HUES6 (cell line): ENCODE results near the gene PMEPA1.

Experiments used
- H3K27ac ChIP-seq: 2 replicates; pipeline ENCODE4 v1.7.0; 2013; ENCODE audit warnings: low read depth, mild to moderate bottlenecking, low read length, inconsistent platforms
- H3K27me3 ChIP-seq: 2 replicates; pipeline ENCODE4 v1.6.1; 2013; ENCODE audit warnings: low read length; ENCODE audit not compliant: control insufficient read depth, insufficient read depth
- H3K36me3 ChIP-seq: 2 replicates; pipeline ENCODE4 v1.6.1; 2013; ENCODE audit warnings: low read length; ENCODE audit not compliant: control insufficient read depth, insufficient read depth
- H3K4me1 ChIP-seq: 2 replicates; pipeline ENCODE4 v1.6.1; 2013; ENCODE audit warnings: low read length; ENCODE audit not compliant: control insufficient read depth, insufficient read depth
- H3K4me3 ChIP-seq: 2 replicates; pipeline ENCODE4 v1.5.1; 2013; ENCODE audit warnings: low read depth, low read length
- H3K9ac ChIP-seq: one replicate; pipeline ENCODE4 v1.6.1; 2013; ENCODE audit warnings: mild to moderate bottlenecking, low read length
- H3K9me3 ChIP-seq: 2 replicates; pipeline ENCODE4 v1.6.1; 2013; ENCODE audit warnings: low read depth, low read length; ENCODE audit not compliant: control insufficient read depth, insufficient read depth

PMEPA1 gene

DNA sequence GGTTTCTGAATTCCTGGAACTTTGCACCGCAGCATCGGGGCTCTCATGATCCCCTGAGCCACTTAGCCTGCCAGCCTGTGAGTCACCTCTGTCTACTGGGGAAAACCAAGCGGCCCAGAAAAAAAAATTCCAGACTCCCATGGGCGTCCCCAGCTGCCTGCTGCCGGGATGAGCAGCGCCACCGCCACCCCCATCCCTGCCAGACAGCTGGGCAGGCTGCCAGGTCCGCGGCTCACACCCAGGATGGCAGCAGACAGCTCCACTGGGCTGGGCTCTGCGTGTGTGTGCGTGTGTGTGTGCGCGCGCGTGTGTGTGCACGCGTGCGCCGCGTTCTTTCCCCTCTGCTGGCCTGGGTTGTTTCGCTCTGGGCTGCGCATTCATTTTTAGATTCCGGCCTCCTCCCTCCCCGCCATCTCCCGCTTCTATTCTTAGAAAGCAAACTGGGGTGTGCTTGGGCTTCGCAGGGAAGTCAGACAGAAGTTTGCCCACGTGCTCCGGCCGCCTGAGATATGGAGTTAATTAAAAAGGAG, 38.9 kb upstream of the PMEPA1 start:
- peaks cover 17% of the 10 kb centered on the region; the same call in 1 of the 2 replicates for H3K4me1 ChIP-seq
- H3K27me3 ChIP-seq: no peaks in the 10 kb centered on the region
- H3K27ac ChIP-seq: no peak overlapping the region
- peaks cover 4% of the 10 kb centered on the region; the same call in 1 of the 2 replicates for H3K9me3 ChIP-seq
- no peak overlapping the region for H3K4me3 ChIP-seq
- no peak overlapping the region for H3K9ac ChIP-seq
- no peaks in the 10 kb centered on the region for H3K36me3 ChIP-seq

DNA sequence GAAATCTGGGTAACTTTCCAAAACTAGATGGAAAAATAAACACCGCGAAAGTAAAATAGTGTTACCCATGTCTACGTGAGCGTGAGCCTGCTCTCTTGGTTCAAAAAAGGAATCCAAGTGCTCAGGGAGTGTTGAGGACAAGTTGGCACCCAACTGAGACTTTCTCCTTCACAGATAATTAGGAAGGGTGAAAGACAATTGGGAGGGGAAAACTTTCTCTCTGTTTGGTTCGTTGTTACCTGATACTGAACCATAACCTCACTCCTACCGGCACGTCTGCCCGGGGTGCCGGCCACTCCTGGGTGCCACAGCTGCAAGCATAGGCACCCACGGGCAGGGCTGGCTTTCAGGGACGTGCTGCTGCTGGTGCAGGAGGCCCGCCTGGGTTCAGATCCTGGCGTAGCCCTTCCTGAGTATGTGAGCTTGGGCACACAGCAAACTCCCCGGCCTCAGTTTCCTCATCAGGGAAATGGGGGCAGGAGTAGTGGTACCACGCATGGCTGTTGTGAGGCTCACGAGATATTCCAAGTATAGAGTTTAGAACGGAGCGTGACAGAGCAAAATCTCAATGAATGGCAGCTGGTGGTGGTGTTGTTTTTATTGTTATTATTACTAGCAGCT, 38.2 kb upstream of the PMEPA1 start:
- Histone ChIP-seq H3K27ac (no peak overlapping the region), H3K4me1 (peaks cover 11% of the 10 kb centered on the region; the same call in 1 of the 2 replicates), H3K9me3 (peaks cover 4% of the 10 kb centered on the region; the same call in 1 of the 2 replicates), H3K27me3 (no peaks in the 10 kb centered on the region), H3K36me3 (no peaks in the 10 kb centered on the region), H3K4me3 (no peak overlapping the region), H3K9ac (no peak overlapping the region)

DNA sequence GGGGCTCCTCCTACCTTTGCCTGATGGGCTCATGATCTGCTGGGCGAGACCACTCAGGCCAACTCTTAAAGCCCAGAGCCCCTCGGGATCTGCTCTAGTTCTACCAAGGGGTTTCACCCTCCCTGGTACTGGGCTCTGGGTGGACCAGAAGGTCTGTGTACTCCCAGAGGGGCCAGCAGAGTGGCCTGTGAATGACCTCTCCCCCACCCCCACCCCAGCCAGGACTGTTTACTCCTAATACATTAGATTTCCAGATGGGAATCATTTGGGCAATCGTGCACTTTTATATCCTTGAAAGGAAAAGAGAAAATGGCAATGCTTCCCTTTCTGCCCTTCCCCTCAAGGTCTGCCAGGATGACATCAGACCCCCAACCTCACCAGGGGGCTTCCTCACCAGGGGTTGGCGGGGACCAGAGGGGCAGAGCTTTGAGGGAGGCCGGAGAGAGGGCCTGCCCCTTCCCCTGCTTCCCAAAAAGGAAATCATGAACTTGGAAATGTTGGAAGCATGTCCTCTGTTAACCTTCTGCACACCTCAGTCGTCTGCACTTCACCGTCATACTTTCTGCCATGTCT, 37.1 kb upstream of the PMEPA1 start:
- Histone ChIP-seq H3K4me1 (peaks cover 11% of the 10 kb centered on the region; the same call in 1 of the 2 replicates), H3K27me3 (no peaks in the 10 kb centered on the region)

DNA sequence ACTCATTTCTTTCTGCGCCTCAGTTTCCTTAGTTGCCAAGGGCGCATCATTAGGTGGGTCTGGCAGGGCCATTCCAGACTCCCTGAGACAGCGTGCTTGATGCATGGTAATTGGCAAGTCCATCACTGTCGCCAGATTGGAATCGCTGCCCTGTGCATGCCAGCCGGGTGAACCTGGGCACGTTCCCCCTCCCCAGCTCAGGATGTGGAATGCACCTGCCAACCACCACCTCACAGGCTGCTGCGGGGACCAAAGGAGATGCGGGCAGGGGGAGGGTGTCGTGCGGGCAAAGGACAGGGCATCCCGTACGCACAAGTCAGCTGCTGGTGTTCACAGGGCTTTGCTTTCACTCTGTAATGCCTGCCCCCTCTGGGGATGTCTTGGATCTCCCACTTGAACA, 36.4 kb upstream of the PMEPA1 start:
- no peak overlapping the region for H3K9ac ChIP-seq
- H3K9me3 ChIP-seq: 0 out of 2 replicates have a peak, but pooled peaks cover under 1% of the 10 kb centered on the region
- H3K4me3 ChIP-seq: no peak overlapping the region
- H3K27me3 ChIP-seq: no peaks in the 10 kb centered on the region
- H3K36me3 ChIP-seq: no peaks in the 10 kb centered on the region
- H3K4me1 ChIP-seq: peaks cover 11% of the 10 kb centered on the region; the same call in 1 of the 2 replicates
- H3K27ac ChIP-seq: no peak overlapping the region

More for the DNA sequence above, 37.1 kb upstream of the PMEPA1 start:
- no peak overlapping the region for H3K27ac ChIP-seq
- H3K4me3 ChIP-seq: no peak overlapping the region
- no peaks in the 10 kb centered on the region for H3K36me3 ChIP-seq
- no peak overlapping the region for H3K9ac ChIP-seq
- H3K9me3 ChIP-seq: peaks cover 4% of the 10 kb centered on the region; the same call in 1 of the 2 replicates

DNA sequence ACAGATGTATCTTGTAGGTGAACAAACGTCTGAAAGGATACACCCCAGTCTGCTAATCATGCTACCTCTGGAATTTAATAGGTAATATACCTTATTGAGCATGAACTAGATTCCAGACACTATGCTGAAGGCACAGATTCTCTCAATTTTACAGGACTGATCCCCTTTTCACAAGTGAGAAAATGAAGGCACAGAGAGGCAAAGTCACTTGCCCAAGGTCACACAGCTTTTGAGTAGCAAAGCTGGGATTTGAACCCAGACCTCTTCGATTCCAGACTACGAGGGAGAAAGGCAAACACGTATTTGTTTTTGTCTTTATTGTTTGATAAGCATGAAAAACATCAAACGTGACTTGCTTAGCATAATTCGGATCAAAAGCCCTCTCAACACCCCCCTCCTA, 34.4 kb upstream of the PMEPA1 start:
- H3K9me3 ChIP-seq: no peaks in the 10 kb centered on the region
- no peak overlapping the region for H3K9ac ChIP-seq
- H3K36me3 ChIP-seq: no peaks in the 10 kb centered on the region
- no peaks in the 10 kb centered on the region for H3K27me3 ChIP-seq
- H3K4me1 ChIP-seq: peaks cover 11% of the 10 kb centered on the region; the same call in 1 of the 2 replicates
- no peak overlapping the region for H3K4me3 ChIP-seq
- H3K27ac ChIP-seq: no peak overlapping the region

DNA sequence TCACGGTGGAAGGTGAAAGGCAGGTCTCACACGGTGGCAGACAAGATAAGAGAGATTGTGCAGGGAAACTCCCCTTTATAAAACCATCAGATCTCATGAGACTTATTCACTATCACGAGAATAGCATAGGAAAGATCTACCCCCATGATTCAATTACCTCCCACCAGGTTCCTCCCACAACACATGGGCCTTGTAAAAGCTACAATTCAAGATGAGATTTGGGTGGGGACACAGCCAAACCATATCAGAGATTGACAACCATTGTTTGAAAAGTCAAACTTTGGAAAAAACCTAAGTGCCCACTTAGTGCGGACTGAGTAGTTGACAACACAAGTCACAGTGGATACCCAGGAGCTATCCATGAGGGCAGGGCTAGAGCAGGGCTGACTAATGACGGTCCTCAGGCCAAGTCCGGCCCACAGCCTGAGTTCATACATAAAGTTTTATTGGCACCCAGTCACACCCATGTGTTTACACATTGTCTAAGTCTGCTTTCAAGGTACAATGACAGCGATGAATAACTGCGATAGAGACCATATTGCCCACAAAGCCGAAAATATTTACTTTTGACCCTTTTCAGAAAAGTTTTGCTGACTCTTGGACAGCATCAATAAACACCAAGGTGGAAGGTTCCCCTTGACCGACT, 33.8 kb upstream of the PMEPA1 start:
- no peak overlapping the region for H3K4me3 ChIP-seq
- no peak overlapping the region for H3K27ac ChIP-seq
- peaks cover 11% of the 10 kb centered on the region; the same call in 1 of the 2 replicates for H3K4me1 ChIP-seq
- H3K27me3 ChIP-seq: no peaks in the 10 kb centered on the region
- no peak overlapping the region for H3K9ac ChIP-seq
- H3K36me3 ChIP-seq: no peaks in the 10 kb centered on the region
- H3K9me3 ChIP-seq: no peaks in the 10 kb centered on the region

DNA sequence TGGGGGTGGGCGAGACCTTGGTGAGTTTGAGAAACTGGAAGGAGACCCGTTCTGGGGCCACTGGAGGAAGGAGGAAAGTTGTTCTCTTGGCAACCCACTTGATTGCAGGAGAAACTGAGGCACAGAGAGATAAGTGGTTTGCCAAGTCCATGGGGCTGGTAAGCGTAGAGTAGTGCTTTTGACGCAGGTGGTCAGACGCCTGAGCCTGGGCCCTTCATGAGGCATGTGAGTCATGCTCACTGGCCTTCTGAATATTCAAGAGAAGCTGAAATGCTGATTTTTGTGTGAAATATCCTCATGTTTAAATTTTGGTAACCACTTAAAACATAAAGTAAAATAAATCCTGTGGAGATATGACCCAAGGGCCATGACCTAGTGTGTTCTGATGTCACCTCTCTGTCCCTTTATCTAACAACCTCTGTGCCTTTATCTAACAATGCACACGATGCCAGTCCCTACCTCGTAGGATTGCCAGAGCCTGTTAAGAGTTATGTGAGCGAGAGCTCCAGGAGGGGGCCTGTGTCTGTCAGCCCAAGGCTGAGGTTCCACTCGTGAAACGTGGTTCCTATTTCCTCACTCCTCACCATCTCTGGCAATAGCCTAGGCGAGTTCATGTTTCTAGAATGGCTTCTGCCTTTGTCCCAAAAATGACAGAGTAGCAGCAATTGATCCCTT, 32.8 kb upstream of the PMEPA1 start:
- H3K27me3 ChIP-seq: no peaks in the 10 kb centered on the region
- no peak overlapping the region for H3K4me3 ChIP-seq
- no peaks in the 10 kb centered on the region for H3K9me3 ChIP-seq
- peaks cover 2% of the 10 kb centered on the region; the same call in 1 of the 2 replicates for H3K4me1 ChIP-seq
- no peak overlapping the region for H3K9ac ChIP-seq
- no peaks in the 10 kb centered on the region for H3K36me3 ChIP-seq
- H3K27ac ChIP-seq: no peak overlapping the region

DNA sequence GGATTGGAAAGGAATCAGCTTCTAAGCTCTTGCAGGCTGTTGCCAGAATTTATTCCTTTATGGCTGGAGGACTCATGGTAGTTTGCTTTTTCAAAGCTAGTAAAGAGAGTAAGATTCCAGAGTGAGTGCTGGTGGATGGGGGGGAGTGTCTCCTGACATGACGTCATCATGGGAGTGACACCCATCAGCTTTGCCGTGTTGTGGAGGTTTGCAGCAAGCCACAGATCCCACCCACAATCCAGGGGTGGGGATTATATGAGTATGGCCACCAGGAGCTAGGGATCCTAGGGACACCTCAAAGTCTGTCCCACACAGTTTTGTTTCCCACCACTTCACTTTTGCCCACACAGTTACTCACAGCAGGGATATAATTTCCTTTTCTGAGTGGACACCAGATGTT, 28.7 kb upstream of the PMEPA1 start:
- no peak overlapping the region for H3K9ac ChIP-seq
- H3K4me3 ChIP-seq: no peak overlapping the region
- H3K9me3 ChIP-seq: no peaks in the 10 kb centered on the region
- H3K36me3 ChIP-seq: no peaks in the 10 kb centered on the region
- H3K27me3 ChIP-seq: no peaks in the 10 kb centered on the region
- H3K4me1 ChIP-seq: peaks cover 14% of the 10 kb centered on the region
- no peak overlapping the region for H3K27ac ChIP-seq

DNA sequence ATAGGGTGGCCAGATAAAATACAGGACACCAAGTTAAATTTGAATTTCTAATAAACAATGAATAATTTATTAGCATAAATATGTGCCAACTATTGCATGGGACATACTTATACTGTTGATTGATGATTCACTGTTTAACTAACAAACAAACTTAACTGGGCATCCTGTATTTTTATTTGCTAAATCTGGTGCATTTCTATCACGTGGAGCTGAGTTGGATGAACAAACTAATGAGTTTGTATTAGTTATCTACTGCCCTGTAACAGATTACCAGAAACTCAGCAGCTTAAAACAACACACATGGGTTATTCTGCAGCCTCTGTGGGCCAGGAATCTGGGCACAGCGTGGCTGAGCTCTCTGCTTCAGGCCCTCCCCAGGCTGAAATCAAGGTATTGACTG, 28.2 kb upstream of the PMEPA1 start:
- Histone ChIP-seq H3K4me3 (no peak overlapping the region), H3K4me1 (peaks cover 14% of the 10 kb centered on the region), H3K27ac (no peak overlapping the region), H3K9ac (no peak overlapping the region), H3K9me3 (no peaks in the 10 kb centered on the region), H3K36me3 (no peaks in the 10 kb centered on the region), H3K27me3 (no peaks in the 10 kb centered on the region)

DNA sequence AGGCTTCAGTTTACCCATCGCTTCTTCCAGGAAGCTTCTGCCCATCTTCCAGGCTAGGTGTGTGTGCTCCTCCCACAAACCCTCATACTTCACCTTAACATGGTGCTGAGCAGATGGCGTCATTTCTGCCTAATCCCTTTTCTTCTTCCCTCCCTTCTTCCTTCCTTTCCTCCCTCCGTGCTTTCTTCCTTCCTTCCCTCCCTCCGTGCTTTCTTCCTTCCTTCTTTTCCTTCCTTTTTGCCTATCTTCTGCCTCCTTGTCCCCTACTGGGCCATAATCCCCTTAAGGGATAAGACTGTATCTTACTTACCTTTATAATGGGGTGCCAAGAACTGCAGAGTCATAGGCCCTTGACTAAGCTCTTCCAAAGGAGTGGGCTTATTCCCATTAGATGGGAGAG, 27.5 kb upstream of the PMEPA1 start:
- no peaks in the 10 kb centered on the region for H3K36me3 ChIP-seq
- H3K9ac ChIP-seq: no peak overlapping the region
- no peak overlapping the region for H3K27ac ChIP-seq
- H3K9me3 ChIP-seq: no peaks in the 10 kb centered on the region
- peaks cover 14% of the 10 kb centered on the region for H3K4me1 ChIP-seq
- H3K27me3 ChIP-seq: no peaks in the 10 kb centered on the region
- H3K4me3 ChIP-seq: no peak overlapping the region
